ENCODE data around the gene FANK1.

Gene FANK1

DNA sequence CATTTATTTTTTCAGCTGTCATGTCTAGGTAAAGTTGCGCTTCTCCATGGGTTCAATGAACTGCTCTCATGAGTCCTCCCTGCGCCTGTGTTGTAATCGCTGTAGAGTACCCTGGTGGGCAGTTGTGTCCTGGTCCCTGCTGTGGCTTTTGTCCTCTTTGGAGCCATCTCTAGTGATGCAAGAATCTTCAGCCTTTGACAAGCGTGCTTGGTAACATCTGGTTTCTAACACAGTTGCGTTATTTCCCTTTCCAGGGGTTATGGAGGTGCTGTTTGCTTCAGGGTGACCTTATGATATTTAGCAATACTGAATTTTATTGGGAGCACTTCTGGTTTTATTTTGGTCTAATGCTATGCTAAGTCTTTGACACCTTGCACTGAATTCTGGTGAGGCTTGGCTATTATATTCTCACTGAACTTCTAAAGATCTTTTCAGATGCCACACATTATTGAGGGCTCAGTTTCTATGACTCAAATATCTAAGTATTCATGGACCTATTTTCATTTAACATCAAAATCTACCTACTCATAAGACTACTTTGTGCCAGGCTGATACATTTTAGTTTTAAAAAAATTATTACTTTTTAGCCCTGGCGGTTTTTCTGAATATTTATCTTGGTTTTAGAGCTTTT lies 88.6 kb downstream of the FANK1 start:
- Histone ChIP-seq H3K27ac (ENCODE audit: insufficient read depth in 1 of 2, low read depth in 1 of 2, low read length in 2 of 2, poor library complexity in 1 of 2, severe bottlenecking in 2 of 2) (no peak overlapping the region), H3K36me3 (ENCODE audit: control insufficient read depth in 4 of 4, insufficient read depth in 4 of 4, low read length in 3 of 4) (no peaks in the 10 kb centered on the region), H3K4me1 (ENCODE audit: control extremely low read depth in 1 of 4, control insufficient read depth in 4 of 4, insufficient read depth in 4 of 4, low read length in 3 of 4) (peaks cover 2 to 12% (median 2%) of the 10 kb centered on the region in 4 experiments), H3K4me3 (ENCODE audit: control insufficient read depth in 1 of 7, extremely low read depth in 1 of 7, insufficient read depth in 4 of 7, low read depth in 2 of 7, low read length in 6 of 7) (no peak overlapping the region), H3K9me3 (ENCODE audit: control extremely low read depth in 1 of 5, control insufficient read depth in 4 of 5, insufficient read depth in 2 of 5, low read depth in 1 of 5, low read length in 4 of 5) (no peaks in the 10 kb centered on the region), H3K27me3 (replicated peaks in 2 of 5; ENCODE audit: control insufficient read depth in 4 of 5, insufficient read depth in 5 of 5, low read length in 4 of 5) (no peaks in the 10 kb centered on the region)
- DNase-seq: no peak
- ChIA-PET POLR2A (no interaction called here), CTCF (interaction anchor here (1.0 to 4.2 kb wide), 3 partner anchors 9 to 575 kb away, joined by 3 to 28 read pairs (median 15); no protein-coding TSS in a partner anchor)
- WGBS (ENCODE audit: insufficient coverage): 98% methylated on average over 5 of the region's 6 CpGs

- no peak overlapping the region for H3K27ac ChIP-seq (ENCODE audit: insufficient read depth in 1 of 2, low read depth in 1 of 2, low read length in 2 of 2, poor library complexity in 1 of 2, severe bottlenecking in 2 of 2)
- POLR2A ChIA-PET: no interaction called here
- H3K27me3 ChIP-seq (replicated peaks in 2 of 5; ENCODE audit: control insufficient read depth in 4 of 5, insufficient read depth in 5 of 5, low read length in 4 of 5): no peaks in the 10 kb centered on the region
- 82% methylated on average over 5 of the region's 5 CpGs for WGBS (ENCODE audit: insufficient coverage)
- H3K36me3 ChIP-seq (ENCODE audit: control insufficient read depth in 4 of 4, insufficient read depth in 4 of 4, low read length in 3 of 4): no peaks in the 10 kb centered on the region
- no peak overlapping the region for H3K4me3 ChIP-seq (ENCODE audit: control insufficient read depth in 1 of 7, extremely low read depth in 1 of 7, insufficient read depth in 4 of 7, low read depth in 2 of 7, low read length in 6 of 7)
- no peaks in the 10 kb centered on the region for H3K9me3 ChIP-seq (ENCODE audit: control extremely low read depth in 1 of 5, control insufficient read depth in 4 of 5, insufficient read depth in 2 of 5, low read depth in 1 of 5, low read length in 4 of 5)
- peaks cover 0 to 5% (median under 1%) of the 10 kb centered on the region in 4 experiments for H3K4me1 ChIP-seq (ENCODE audit: control extremely low read depth in 1 of 4, control insufficient read depth in 4 of 4, insufficient read depth in 4 of 4, low read length in 3 of 4)
- CTCF ChIA-PET: interaction anchor here (1.0 to 4.2 kb wide), 2 partner anchors 518 to 574 kb away, joined by 3 to 28 read pairs; no protein-coding TSS in a partner anchor
- DNase-seq: no peak
Measured at GRCh38 chr10:125985557-125986240, 89.3 kb downstream of the FANK1 start.

GRCh38 chr10:125989791-125990190 lies 93.4 kb downstream of the FANK1 start:
- H3K4me1 ChIP-seq (ENCODE audit: control extremely low read depth in 1 of 4, control insufficient read depth in 4 of 4, insufficient read depth in 4 of 4, low read length in 3 of 4): no peaks in the 10 kb centered on the region
- no peaks in the 10 kb centered on the region for H3K36me3 ChIP-seq (ENCODE audit: control insufficient read depth in 4 of 4, insufficient read depth in 4 of 4, low read length in 3 of 4)
- ChIA-PET POLR2A (no interaction called here), CTCF (no interaction called here)
- no peak overlapping the region for H3K4me3 ChIP-seq (ENCODE audit: control insufficient read depth in 1 of 7, extremely low read depth in 1 of 7, insufficient read depth in 4 of 7, low read depth in 2 of 7, low read length in 6 of 7)
- no peak for DNase-seq
- H3K27ac ChIP-seq (ENCODE audit: insufficient read depth in 1 of 2, low read depth in 1 of 2, low read length in 2 of 2, poor library complexity in 1 of 2, severe bottlenecking in 2 of 2): no peak overlapping the region
- no peaks in the 10 kb centered on the region for H3K9me3 ChIP-seq (ENCODE audit: control extremely low read depth in 1 of 5, control insufficient read depth in 4 of 5, insufficient read depth in 2 of 5, low read depth in 1 of 5, low read length in 4 of 5)
- no peaks in the 10 kb centered on the region for H3K27me3 ChIP-seq (replicated peaks in 2 of 5; ENCODE audit: control insufficient read depth in 4 of 5, insufficient read depth in 5 of 5, low read length in 4 of 5)
- 98% methylated on average over 5 of the region's 5 CpGs for WGBS (ENCODE audit: insufficient coverage)

- H3K9me3 ChIP-seq (ENCODE audit: control extremely low read depth in 1 of 5, control insufficient read depth in 4 of 5, insufficient read depth in 2 of 5, low read depth in 1 of 5, low read length in 4 of 5): no peaks in the 10 kb centered on the region
- ChIA-PET CTCF (no interaction called here), POLR2A (no interaction called here)
- H3K27me3 ChIP-seq (replicated peaks in 2 of 5; ENCODE audit: control insufficient read depth in 4 of 5, insufficient read depth in 5 of 5, low read length in 4 of 5): no peaks in the 10 kb centered on the region
- no peaks in the 10 kb centered on the region for H3K4me1 ChIP-seq (ENCODE audit: control extremely low read depth in 1 of 4, control insufficient read depth in 4 of 4, insufficient read depth in 4 of 4, low read length in 3 of 4)
- no peak for DNase-seq
- no peak overlapping the region for H3K27ac ChIP-seq (ENCODE audit: insufficient read depth in 1 of 2, low read depth in 1 of 2, low read length in 2 of 2, poor library complexity in 1 of 2, severe bottlenecking in 2 of 2)
- H3K36me3 ChIP-seq (ENCODE audit: control insufficient read depth in 4 of 4, insufficient read depth in 4 of 4, low read length in 3 of 4): no peaks in the 10 kb centered on the region
- WGBS (ENCODE audit: insufficient coverage): no CpG with 5 or more reads among the region's 2 CpGs
- H3K4me3 ChIP-seq (ENCODE audit: control insufficient read depth in 1 of 7, extremely low read depth in 1 of 7, insufficient read depth in 4 of 7, low read depth in 2 of 7, low read length in 6 of 7): no peak overlapping the region
Measured at GRCh38 chr10:125990974-125991373, 94.6 kb downstream of the FANK1 start.

GRCh38 chr10:125991392-125991791 lies 95.0 kb downstream of the FANK1 start:
- WGBS (ENCODE audit: insufficient coverage): 100% methylated on average over 1 of the region's 1 CpG
- Histone ChIP-seq H3K4me3 (ENCODE audit: control insufficient read depth in 1 of 7, extremely low read depth in 1 of 7, insufficient read depth in 4 of 7, low read depth in 2 of 7, low read length in 6 of 7) (no peak overlapping the region), H3K4me1 (ENCODE audit: control extremely low read depth in 1 of 4, control insufficient read depth in 4 of 4, insufficient read depth in 4 of 4, low read length in 3 of 4) (no peaks in the 10 kb centered on the region), H3K9me3 (ENCODE audit: control extremely low read depth in 1 of 5, control insufficient read depth in 4 of 5, insufficient read depth in 2 of 5, low read depth in 1 of 5, low read length in 4 of 5) (no peaks in the 10 kb centered on the region), H3K27me3 (replicated peaks in 2 of 5; ENCODE audit: control insufficient read depth in 4 of 5, insufficient read depth in 5 of 5, low read length in 4 of 5) (no peaks in the 10 kb centered on the region), H3K36me3 (ENCODE audit: control insufficient read depth in 4 of 4, insufficient read depth in 4 of 4, low read length in 3 of 4) (no peaks in the 10 kb centered on the region), H3K27ac (ENCODE audit: insufficient read depth in 1 of 2, low read depth in 1 of 2, low read length in 2 of 2, poor library complexity in 1 of 2, severe bottlenecking in 2 of 2) (no peak overlapping the region)
- ChIA-PET POLR2A (no interaction called here), CTCF (no interaction called here)
- DNase-seq: no peak

GRCh38 chr10:125992254-125992653 lies 95.9 kb downstream of the FANK1 start:
- ChIA-PET CTCF (interaction anchor here (0.7 kb wide), 1 partner anchor 12 kb away, joined by 3 read pairs; no protein-coding TSS in a partner anchor), POLR2A (no interaction called here)
- no peak overlapping the region for H3K27ac ChIP-seq (ENCODE audit: insufficient read depth in 1 of 2, low read depth in 1 of 2, low read length in 2 of 2, poor library complexity in 1 of 2, severe bottlenecking in 2 of 2)
- no peaks in the 10 kb centered on the region for H3K4me1 ChIP-seq (ENCODE audit: control extremely low read depth in 1 of 4, control insufficient read depth in 4 of 4, insufficient read depth in 4 of 4, low read length in 3 of 4)
- no peaks in the 10 kb centered on the region for H3K27me3 ChIP-seq (replicated peaks in 2 of 5; ENCODE audit: control insufficient read depth in 4 of 5, insufficient read depth in 5 of 5, low read length in 4 of 5)
- H3K4me3 ChIP-seq (ENCODE audit: control insufficient read depth in 1 of 7, extremely low read depth in 1 of 7, insufficient read depth in 4 of 7, low read depth in 2 of 7, low read length in 6 of 7): no peak overlapping the region
- WGBS (ENCODE audit: insufficient coverage): 94% methylated on average over 7 of the region's 7 CpGs
- no peak for DNase-seq
- no peaks in the 10 kb centered on the region for H3K9me3 ChIP-seq (ENCODE audit: control extremely low read depth in 1 of 5, control insufficient read depth in 4 of 5, insufficient read depth in 2 of 5, low read depth in 1 of 5, low read length in 4 of 5)
- no peaks in the 10 kb centered on the region for H3K36me3 ChIP-seq (ENCODE audit: control insufficient read depth in 4 of 4, insufficient read depth in 4 of 4, low read length in 3 of 4)

DNA sequence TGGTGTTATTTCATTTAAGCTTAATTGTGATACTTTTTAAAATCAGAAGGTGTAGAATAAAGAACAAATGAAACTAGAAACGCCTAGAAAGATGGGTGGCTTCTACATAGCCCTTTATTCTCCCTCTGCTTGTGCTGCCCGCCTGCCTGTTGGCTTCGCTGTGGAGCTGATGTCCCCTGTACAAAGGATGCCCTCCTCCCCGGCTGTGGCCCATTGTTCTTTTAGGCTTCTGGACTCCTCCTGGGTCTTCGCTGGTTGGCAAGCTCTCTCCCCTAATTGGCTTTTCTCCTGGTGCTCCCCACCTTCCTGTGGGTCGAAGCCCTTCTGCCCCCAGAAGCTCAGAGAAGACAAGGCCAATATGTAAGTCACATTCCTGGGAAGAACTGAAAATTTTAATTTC lies 98.2 kb downstream of the FANK1 start:
- Histone ChIP-seq H3K27ac (ENCODE audit: insufficient read depth in 1 of 2, low read depth in 1 of 2, low read length in 2 of 2, poor library complexity in 1 of 2, severe bottlenecking in 2 of 2) (no peak overlapping the region), H3K36me3 (ENCODE audit: control insufficient read depth in 4 of 4, insufficient read depth in 4 of 4, low read length in 3 of 4) (no peaks in the 10 kb centered on the region), H3K4me1 (ENCODE audit: control extremely low read depth in 1 of 4, control insufficient read depth in 4 of 4, insufficient read depth in 4 of 4, low read length in 3 of 4) (peaks cover 0 to 2% (median 0%) of the 10 kb centered on the region in 4 experiments), H3K4me3 (ENCODE audit: control insufficient read depth in 1 of 7, extremely low read depth in 1 of 7, insufficient read depth in 4 of 7, low read depth in 2 of 7, low read length in 6 of 7) (no peak overlapping the region), H3K27me3 (replicated peaks in 2 of 5; ENCODE audit: control insufficient read depth in 4 of 5, insufficient read depth in 5 of 5, low read length in 4 of 5) (no peaks in the 10 kb centered on the region), H3K9me3 (ENCODE audit: control extremely low read depth in 1 of 5, control insufficient read depth in 4 of 5, insufficient read depth in 2 of 5, low read depth in 1 of 5, low read length in 4 of 5) (no peaks in the 10 kb centered on the region)
- ChIA-PET POLR2A (no interaction called here), CTCF (interaction anchor here (3.2 kb wide), 1 partner anchor 11 kb away, joined by 15 read pairs; no protein-coding TSS in a partner anchor)
- 98% methylated on average over 5 of the region's 6 CpGs for WGBS (ENCODE audit: insufficient coverage)
- DNase-seq: no peak

Measured in common myeloid progenitor, CD34-positive (primary cell).